Breast epithelium (tissue), 3 donors: Measurements from ENCODE around the gene PSME2.

Experiments
- CTCF ChIP-seq, 3 donors: fragments of 450-650 bp; IDR thresholded peaks; one replicate each; pipeline ENCODE4 v1.5.1; 2016 to 2017; ENCODE audit warnings: antibody characterized with exemption in 3 of 3, mild to moderate bottlenecking in 3 of 3, moderate library complexity in 3 of 3
- POLR2A ChIP-seq: fragments of 450-650 bp; IDR thresholded peaks from one replicate; pipeline ENCODE4 v1.6.1; 2016; ENCODE audit warnings: antibody characterized with exemption, mild to moderate bottlenecking, moderate library complexity

- TF ChIP-seq CTCF (IDR thresholded peaks at IDR 0.05) (no peak), POLR2A (no peak)
Measured at GRCh38 chr14:24132061-24132685, 14.2 kb downstream of the PSME2 start.
